Stimulated activated CD4-positive, alpha-beta T cell treated with anti-CD3 and anti-CD28 coated beads, Interleukin-12 subunit alpha, Interleukin-12 subunit beta, amount 100 ng/mL, for 24 hours (primary cell): Measurements from ENCODE around the gene DTNB.
A peak's percentile ranks its signal among the peaks of the same experiment; 100 is the strongest.
"Not testable (repeated sequence)": the region's sequence is repeated elsewhere in the genome, so short reads cannot be mapped to it uniquely, and the experiment has no call there.

ENCODE experiments used
- DNase-seq, 2 experiments: peaks; one replicate each; pipeline ENCODE4 v3.0.0-alpha.2; 2020; ENCODE audit warnings: low read depth in 2 of 2

Gene DTNB

GRCh38 chr2:25684577-25685473 lies 11.4 kb upstream of the DTNB start:
- no peak for DNase-seq

GRCh38 chr2:25682082-25682481 lies 8.7 kb upstream of the DTNB start:
- no peak for DNase-seq

- DNase-seq = no peak
Observed at GRCh38 chr2:25677877-25678276, 4.5 kb upstream of the DTNB start.

GRCh38 chr2:25674077-25674362 lies 643 bp upstream of the DTNB start:
- DNase-seq = no peak

GRCh38 chr2:25672494-25673299 lies 680 bp downstream of the DTNB start:
- peak; percentile 30 to 49 for DNase-seq

GRCh38 chr2:25671622-25672021 lies 1.8 kb downstream of the DTNB start:
- no peak for DNase-seq

- no peak for DNase-seq
Observed at GRCh38 chr2:25669520-25669919, 3.9 kb downstream of the DTNB start.

- no peak for DNase-seq
Observed at GRCh38 chr2:25666218-25666617, 7.2 kb downstream of the DTNB start.

- DNase-seq = not testable (repeated sequence)
Observed at GRCh38 chr2:25665429-25665828, 7.9 kb downstream of the DTNB start.

- no peak for DNase-seq
Observed at GRCh38 chr2:25664965-25665307, 8.4 kb downstream of the DTNB start.

- DNase-seq = no peak
Observed at GRCh38 chr2:25664183-25664964, 9.0 kb downstream of the DTNB start.

GRCh38 chr2:25655316-25655715 lies 18.1 kb downstream of the DTNB start:
- DNase-seq = no peak

GRCh38 chr2:25654801-25655200 lies 18.6 kb downstream of the DTNB start:
- no peak for DNase-seq

GRCh38 chr2:25651782-25652455 lies 21.5 kb downstream of the DTNB start:
- no peak for DNase-seq

- DNase-seq = no peak
Observed at GRCh38 chr2:25651066-25651465, 22.3 kb downstream of the DTNB start.

GRCh38 chr2:25650256-25650655 lies 23.1 kb downstream of the DTNB start:
- no peak for DNase-seq

GRCh38 chr2:25649786-25650185 lies 23.6 kb downstream of the DTNB start:
- DNase-seq = no peak

GRCh38 chr2:25642298-25642697 lies 31.1 kb downstream of the DTNB start:
- no peak for DNase-seq

- no peak for DNase-seq
Observed at GRCh38 chr2:25639696-25640095, 33.7 kb downstream of the DTNB start.

- DNase-seq = no peak
Observed at GRCh38 chr2:25639131-25639530, 34.2 kb downstream of the DTNB start.

- no peak for DNase-seq
Observed at GRCh38 chr2:25635797-25636196, 37.6 kb downstream of the DTNB start.

GRCh38 chr2:25633801-25634200 lies 39.6 kb downstream of the DTNB start:
- not testable (repeated sequence) for DNase-seq
